ENCODE results near the gene NCF2.

Gene NCF2

GRCh38 chr1:183602510-183602909, 12.3 kb upstream of the NCF2 start:
- H3K4me3 ChIP-seq (ENCODE audit: low read depth, low read length), result no peak overlapping the region
- DNase-seq (ENCODE audit: low read depth), result no peak
- TF ChIP-seq CTCF (IDR thresholded peaks at IDR 0.05; ENCODE audit: low read depth, low read length), result no peak
- TF ChIP-seq, protein P1, sequence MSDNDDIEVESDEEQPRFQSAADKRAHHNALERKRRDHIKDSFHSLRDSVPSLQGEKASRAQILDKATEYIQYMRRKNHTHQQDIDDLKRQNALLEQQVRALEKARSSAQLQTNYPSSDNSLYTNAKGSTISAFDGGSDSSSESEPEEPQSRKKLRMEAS (IDR thresholded peaks at IDR 0.05; ENCODE audit: low read depth, low read length), result no peak
- TF ChIP-seq MYC (IDR thresholded peaks at IDR 0.05; ENCODE audit: low read depth, low read length), result no peak
- no peak for TF ChIP-seq POLR2A (IDR thresholded peaks at IDR 0.05; ENCODE audit: extremely low read depth, insufficient read length)

GRCh38 chr1:183600634-183601033, 10.4 kb upstream of the NCF2 start:
- H3K4me3 ChIP-seq (ENCODE audit: low read depth, low read length), result no peak overlapping the region
- TF ChIP-seq CTCF (IDR thresholded peaks at IDR 0.05; ENCODE audit: low read depth, low read length) (no peak), POLR2A (IDR thresholded peaks at IDR 0.05; ENCODE audit: extremely low read depth, insufficient read length) (no peak), MYC (IDR thresholded peaks at IDR 0.05; ENCODE audit: low read depth, low read length) (no peak)
- TF ChIP-seq, protein P1 (IDR thresholded peaks at IDR 0.05; ENCODE audit: low read depth, low read length), result no peak
- no peak for DNase-seq (ENCODE audit: low read depth)

DNA sequence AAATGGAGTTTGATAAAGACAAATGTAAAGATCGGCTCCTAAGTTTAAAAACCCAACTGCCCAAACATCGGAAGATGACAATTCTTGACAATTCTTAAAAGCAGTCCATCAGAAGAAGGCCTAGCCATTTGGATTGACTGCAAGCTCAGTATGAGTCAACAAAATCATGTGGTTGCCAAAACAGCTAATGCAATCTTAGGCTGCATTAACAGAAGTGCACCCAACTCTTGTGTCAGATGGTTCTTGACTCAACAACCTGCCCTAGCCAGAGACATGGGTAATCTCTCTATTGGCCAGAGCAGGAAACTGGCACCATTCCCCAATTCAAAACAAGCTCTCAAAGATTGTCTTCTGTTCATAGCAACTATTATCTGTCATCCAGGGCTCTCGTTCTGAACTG, 9.9 kb upstream of the NCF2 start:
- TF ChIP-seq, protein P1 (IDR thresholded peaks at IDR 0.05; ENCODE audit: low read depth, low read length), result no peak
- no peak for TF ChIP-seq MYC (IDR thresholded peaks at IDR 0.05; ENCODE audit: low read depth, low read length)
- TF ChIP-seq CTCF (IDR thresholded peaks at IDR 0.05; ENCODE audit: low read depth, low read length), result no peak
- peak; percentile 69 for DNase-seq (ENCODE audit: low read depth)
- H3K4me3 ChIP-seq (ENCODE audit: low read depth, low read length), result no peak overlapping the region

- H3K4me3 ChIP-seq (ENCODE audit: low read depth, low read length), result no peak overlapping the region
- no peak for DNase-seq (ENCODE audit: low read depth)
- no peak for TF ChIP-seq POLR2A (IDR thresholded peaks at IDR 0.05; ENCODE audit: extremely low read depth, insufficient read length)
- no peak for TF ChIP-seq CTCF (IDR thresholded peaks at IDR 0.05; ENCODE audit: low read depth, low read length)
- TF ChIP-seq MYC (IDR thresholded peaks at IDR 0.05; ENCODE audit: low read depth, low read length), result no peak
- TF ChIP-seq, protein P1 (IDR thresholded peaks at IDR 0.05; ENCODE audit: low read depth, low read length), result no peak
Measured at GRCh38 chr1:183598386-183598785, 8.1 kb upstream of the NCF2 start.

- no peak for DNase-seq (ENCODE audit: low read depth)
- no peak overlapping the region for H3K4me3 ChIP-seq (ENCODE audit: low read depth, low read length)
- TF ChIP-seq CTCF (IDR thresholded peaks at IDR 0.05; ENCODE audit: low read depth, low read length) (no peak), MYC (IDR thresholded peaks at IDR 0.05; ENCODE audit: low read depth, low read length) (no peak), POLR2A (IDR thresholded peaks at IDR 0.05; ENCODE audit: extremely low read depth, insufficient read length) (no peak)
- TF ChIP-seq, protein P1 (IDR thresholded peaks at IDR 0.05; ENCODE audit: low read depth, low read length), result no peak
Measured at GRCh38 chr1:183597656-183598347, 7.5 kb upstream of the NCF2 start.

Data from NB4 (cell line).